ENCODE measurements around the gene ADPRHL1. TPM values are rescaled to one million over a fixed set of nuclear protein-coding genes. Genes with fewer than 3 reads are reported as not detected.

Gene ADPRHL1
- total and polyA plus RNA-seq, 7 donors: 186 to 776 (median 294) TPM

DNA sequence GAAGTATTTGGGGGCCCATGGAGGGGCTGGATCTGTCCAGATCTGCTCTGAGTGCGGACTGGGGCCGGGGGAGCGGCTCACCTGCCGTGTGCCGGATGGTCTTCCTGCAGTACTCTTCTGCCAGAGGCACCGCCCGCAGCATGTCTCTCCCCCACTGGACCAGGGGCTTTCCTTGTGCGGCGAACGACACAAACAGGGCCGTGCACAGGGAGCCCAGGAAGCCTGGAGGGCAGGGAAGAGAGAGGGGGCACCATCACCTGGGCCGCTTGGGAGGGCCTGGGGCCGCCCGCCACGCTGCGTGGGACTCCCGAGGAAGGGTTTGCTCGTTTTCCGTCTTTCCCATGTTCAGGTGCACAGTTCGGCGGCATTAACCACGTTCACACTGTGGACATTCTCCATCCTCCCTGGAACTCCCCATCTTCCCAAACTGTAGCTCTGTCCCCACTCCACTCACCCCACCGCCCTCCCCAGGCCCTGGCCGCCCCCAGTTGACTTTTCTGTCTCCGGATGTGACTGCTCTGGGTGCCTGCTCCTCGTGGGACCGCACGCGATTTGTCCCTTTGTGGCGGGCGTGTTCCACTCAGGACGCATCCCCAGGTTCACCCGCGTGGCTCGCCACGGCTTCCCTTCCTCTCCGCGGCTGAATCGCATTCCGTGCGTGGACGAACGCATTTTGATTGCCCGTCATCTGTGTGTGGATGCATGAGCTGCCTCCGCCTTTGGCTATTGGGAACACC lies 24.2 kb downstream of the ADPRHL1 start:
- no peak overlapping the region for H3K4me3 ChIP-seq
- DNase-seq (no peak), ATAC-seq (no peak)
- no peaks in the 10 kb centered on the region for H3K4me1 ChIP-seq
- no peak overlapping the region for H3K27ac ChIP-seq
- TF ChIP-seq, protein P1, sequence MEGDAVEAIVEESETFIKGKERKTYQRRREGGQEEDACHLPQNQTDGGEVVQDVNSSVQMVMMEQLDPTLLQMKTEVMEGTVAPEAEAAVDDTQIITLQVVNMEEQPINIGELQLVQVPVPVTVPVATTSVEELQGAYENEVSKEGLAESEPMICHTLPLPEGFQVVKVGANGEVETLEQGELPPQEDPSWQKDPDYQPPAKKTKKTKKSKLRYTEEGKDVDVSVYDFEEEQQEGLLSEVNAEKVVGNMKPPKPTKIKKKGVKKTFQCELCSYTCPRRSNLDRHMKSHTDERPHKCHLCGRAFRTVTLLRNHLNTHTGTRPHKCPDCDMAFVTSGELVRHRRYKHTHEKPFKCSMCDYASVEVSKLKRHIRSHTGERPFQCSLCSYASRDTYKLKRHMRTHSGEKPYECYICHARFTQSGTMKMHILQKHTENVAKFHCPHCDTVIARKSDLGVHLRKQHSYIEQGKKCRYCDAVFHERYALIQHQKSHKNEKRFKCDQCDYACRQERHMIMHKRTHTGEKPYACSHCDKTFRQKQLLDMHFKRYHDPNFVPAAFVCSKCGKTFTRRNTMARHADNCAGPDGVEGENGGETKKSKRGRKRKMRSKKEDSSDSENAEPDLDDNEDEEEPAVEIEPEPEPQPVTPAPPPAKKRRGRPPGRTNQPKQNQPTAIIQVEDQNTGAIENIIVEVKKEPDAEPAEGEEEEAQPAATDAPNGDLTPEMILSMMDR (IDR thresholded peaks at IDR 0.05): no peak
- 93 to 96% (median 96%) methylated on average over 43 to 45 of the region's 45 CpGs for WGBS, 3 donors
- H3K27me3 ChIP-seq (ENCODE audit: insufficient read depth in 3 of 3, low read length in 2 of 3): no peaks in the 10 kb centered on the region
- H3K36me3 ChIP-seq (ENCODE audit: insufficient read depth in 1 of 2, low read depth in 1 of 2): peaks cover 0 to 78% of the 10 kb centered on the region in 2 donors
- intact Hi-C loops (cut with DNase I): no loop called here
- no peaks in the 10 kb centered on the region for H3K9me3 ChIP-seq

DNA sequence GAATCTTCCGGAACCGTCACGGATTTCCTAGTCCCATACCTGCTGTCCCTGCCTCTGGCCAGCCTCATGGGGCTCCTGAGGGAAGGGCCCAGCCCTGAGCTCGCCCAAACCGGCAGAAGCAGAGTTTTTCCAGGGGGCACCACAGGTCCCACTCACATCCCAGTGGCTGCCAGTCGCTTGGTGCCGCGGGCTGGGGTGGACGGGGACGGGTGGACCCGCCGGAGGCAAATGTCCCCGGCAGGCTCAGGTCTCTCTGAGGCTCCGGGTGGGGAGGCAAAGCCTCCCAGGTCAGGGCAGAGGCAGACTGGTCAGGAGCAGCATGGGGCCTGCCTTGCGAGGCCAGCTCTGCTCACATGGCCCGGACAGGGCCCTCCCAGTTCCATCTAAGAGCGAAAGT lies 24.8 kb downstream of the ADPRHL1 start:
- peaks cover 0 to 83% of the 10 kb centered on the region in 2 donors for H3K36me3 ChIP-seq (ENCODE audit: insufficient read depth in 1 of 2, low read depth in 1 of 2)
- no peaks in the 10 kb centered on the region for H3K9me3 ChIP-seq
- ATAC-seq (no peak), DNase-seq (no peak)
- no peak overlapping the region for H3K4me3 ChIP-seq
- no peak overlapping the region for H3K27ac ChIP-seq
- TF ChIP-seq, protein P1 (IDR thresholded peaks at IDR 0.05): no peak
- WGBS, 3 donors: 90 to 91% (median 91%) methylated on average over 14 to 17 of the region's 17 CpGs
- intact Hi-C loops (cut with DNase I): no loop called here
- no peaks in the 10 kb centered on the region for H3K4me1 ChIP-seq
- H3K27me3 ChIP-seq (ENCODE audit: insufficient read depth in 3 of 3, low read length in 2 of 3): no peaks in the 10 kb centered on the region

DNA sequence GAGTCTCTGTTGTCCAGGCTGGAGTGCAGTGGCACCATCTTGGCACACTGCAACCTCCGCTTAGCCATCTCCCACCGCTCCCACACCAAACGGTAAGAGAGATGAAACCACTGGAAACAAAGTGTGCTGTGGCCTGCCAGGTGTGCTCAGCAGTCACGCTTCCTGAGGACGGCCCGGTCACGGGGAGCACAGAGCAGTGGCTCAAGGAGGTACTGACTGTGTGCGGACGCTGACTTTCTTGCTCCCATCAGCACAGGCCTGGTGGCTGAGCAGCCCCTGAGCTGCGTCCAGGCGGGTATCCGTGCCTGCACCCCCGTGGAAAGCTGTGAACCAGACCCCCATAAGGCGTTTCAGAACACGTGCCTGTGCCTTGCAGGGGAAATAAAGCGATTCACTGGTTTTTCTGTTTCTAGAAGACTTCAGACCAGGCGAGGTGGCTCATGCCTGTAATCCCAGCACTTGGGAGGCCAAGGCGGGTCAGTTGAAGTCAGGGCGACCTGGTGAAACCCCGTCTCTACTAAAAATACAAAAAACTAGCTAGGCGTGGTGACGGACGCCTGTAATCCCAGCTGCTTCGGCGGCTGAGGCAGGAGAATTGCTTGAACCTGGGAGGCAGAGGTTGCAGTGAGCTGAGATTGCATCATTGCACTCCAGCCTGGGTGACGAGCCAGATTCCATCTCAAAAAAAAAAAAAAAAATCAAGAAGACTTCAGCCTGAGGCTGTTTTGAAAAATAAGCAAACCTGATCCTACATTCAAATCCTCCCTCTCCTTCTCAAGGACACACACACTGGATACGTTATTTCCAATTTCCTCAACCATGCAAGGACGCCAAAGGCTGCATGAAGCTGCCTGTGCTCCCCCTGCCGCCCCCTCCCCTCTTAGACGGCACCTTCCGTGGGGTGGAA lies 25.5 kb downstream of the ADPRHL1 start:
- intact Hi-C loops (cut with DNase I): loop anchor here in 1 of 2 donors (1.0 kb wide), 1 partner anchor 20 kb away; no protein-coding TSS in a partner anchor
- Histone ChIP-seq H3K4me3 (no peak overlapping the region), H3K27me3 (ENCODE audit: insufficient read depth in 3 of 3, low read length in 2 of 3) (no peaks in the 10 kb centered on the region), H3K36me3 (ENCODE audit: insufficient read depth in 1 of 2, low read depth in 1 of 2) (peaks cover 0 to 83% of the 10 kb centered on the region in 2 donors), H3K9me3 (no peaks in the 10 kb centered on the region), H3K4me1 (no peaks in the 10 kb centered on the region), H3K27ac (no peak overlapping the region)
- 80 to 90% (median 80%) methylated on average over 30 to 31 of the region's 31 CpGs for WGBS, 3 donors
- DNase-seq (no peak), ATAC-seq (no peak)
- TF ChIP-seq, protein P1 (IDR thresholded peaks at IDR 0.05): no peak

DNA sequence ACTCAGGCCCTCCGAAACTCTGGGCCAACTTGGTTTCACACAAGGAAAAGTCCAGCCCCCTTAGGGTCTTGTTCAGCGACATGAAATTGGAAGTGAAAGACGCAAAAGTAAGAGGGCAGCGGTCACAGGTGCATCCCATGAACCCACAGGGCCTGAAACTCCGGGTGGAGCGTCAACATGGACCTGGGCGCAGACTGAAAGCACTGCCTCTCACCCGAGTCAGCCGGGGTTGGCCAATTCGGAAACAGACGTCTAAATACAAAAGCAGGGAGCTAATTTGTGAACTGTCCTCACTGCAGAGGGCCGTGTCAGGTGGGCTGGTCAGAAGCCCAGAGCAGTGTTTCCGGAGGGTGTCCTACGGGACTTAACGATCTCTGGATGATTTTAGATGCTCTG lies 26.7 kb downstream of the ADPRHL1 start:
- no peak overlapping the region for H3K27ac ChIP-seq
- H3K27me3 ChIP-seq (ENCODE audit: insufficient read depth in 3 of 3, low read length in 2 of 3): no peaks in the 10 kb centered on the region

More for the DNA sequence above, 26.7 kb downstream of the ADPRHL1 start:
- ATAC-seq (no peak), DNase-seq (no peak)
- WGBS, 3 donors: 86 to 90% (median 88%) methylated on average over 15 of the region's 15 CpGs
- TF ChIP-seq, protein P1 (IDR thresholded peaks at IDR 0.05): no peak
- Histone ChIP-seq H3K9me3 (no peaks in the 10 kb centered on the region), H3K36me3 (ENCODE audit: insufficient read depth in 1 of 2, low read depth in 1 of 2) (peaks cover 0 to 80% of the 10 kb centered on the region in 2 donors), H3K4me1 (no peaks in the 10 kb centered on the region), H3K4me3 (no peak overlapping the region)
- intact Hi-C loops (cut with DNase I): no loop called here

Data from psoas muscle (tissue), 8 donors.